Keratinocyte (primary cell): Measurements from ENCODE around the gene RRP36.

ENCODE experiments used
- EZH2 ChIP-seq: IDR thresholded peaks from one replicate; pipeline ENCODE4 v1.6.1; 2012; ENCODE audit warnings: inconsistent platforms, mild to moderate bottlenecking, low read length, moderate library complexity
- TF ChIP-seq, protein P1 (sequence below), 3 experiments: IDR thresholded peaks in 1 of 3; conservative IDR thresholded peaks in 1 of 3; optimal IDR thresholded peaks in 1 of 3; 2 replicates in 2 of 3; 3 replicates in 1 of 3; pipeline versions ENCODE3 to v1.5.1; 2011; ENCODE audit warnings: low read length in 3 of 3, mild to moderate bottlenecking in 3 of 3, moderate library complexity in 2 of 3, control low read depth in 1 of 3, inconsistent platforms in 1 of 3; ENCODE audit not compliant: insufficient read depth in 2 of 3; ENCODE audit errors: extremely low read depth in 1 of 3

GRCh38 chr6:43014434-43014909 lies 7.0 kb upstream of the RRP36 start:
- TF ChIP-seq, protein P1, sequence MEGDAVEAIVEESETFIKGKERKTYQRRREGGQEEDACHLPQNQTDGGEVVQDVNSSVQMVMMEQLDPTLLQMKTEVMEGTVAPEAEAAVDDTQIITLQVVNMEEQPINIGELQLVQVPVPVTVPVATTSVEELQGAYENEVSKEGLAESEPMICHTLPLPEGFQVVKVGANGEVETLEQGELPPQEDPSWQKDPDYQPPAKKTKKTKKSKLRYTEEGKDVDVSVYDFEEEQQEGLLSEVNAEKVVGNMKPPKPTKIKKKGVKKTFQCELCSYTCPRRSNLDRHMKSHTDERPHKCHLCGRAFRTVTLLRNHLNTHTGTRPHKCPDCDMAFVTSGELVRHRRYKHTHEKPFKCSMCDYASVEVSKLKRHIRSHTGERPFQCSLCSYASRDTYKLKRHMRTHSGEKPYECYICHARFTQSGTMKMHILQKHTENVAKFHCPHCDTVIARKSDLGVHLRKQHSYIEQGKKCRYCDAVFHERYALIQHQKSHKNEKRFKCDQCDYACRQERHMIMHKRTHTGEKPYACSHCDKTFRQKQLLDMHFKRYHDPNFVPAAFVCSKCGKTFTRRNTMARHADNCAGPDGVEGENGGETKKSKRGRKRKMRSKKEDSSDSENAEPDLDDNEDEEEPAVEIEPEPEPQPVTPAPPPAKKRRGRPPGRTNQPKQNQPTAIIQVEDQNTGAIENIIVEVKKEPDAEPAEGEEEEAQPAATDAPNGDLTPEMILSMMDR (optimal IDR thresholded peaks at IDR 0.05 in 1 of 3, IDR thresholded peaks at IDR 0.05 in 1 of 3, conservative IDR thresholded peaks at IDR 0.05 in 1 of 3; ENCODE audit: extremely low read depth in 1 of 3, insufficient read depth in 2 of 3, low read length in 3 of 3): no peak
- no peak for TF ChIP-seq EZH2
